NCI-H187 treated with DMSO at 0.1 percent for 48 hours (cell line): ENCODE measurements around the gene MPHOSPH9.
A peak's percentile ranks its signal among the peaks of the same experiment; 100 is the strongest.

Experiments used
- DNase-seq: peaks from one replicate; lab custom pipeline; 2025; lab: John Stamatoyannopoulos, UW

The MPHOSPH9 gene

DNA sequence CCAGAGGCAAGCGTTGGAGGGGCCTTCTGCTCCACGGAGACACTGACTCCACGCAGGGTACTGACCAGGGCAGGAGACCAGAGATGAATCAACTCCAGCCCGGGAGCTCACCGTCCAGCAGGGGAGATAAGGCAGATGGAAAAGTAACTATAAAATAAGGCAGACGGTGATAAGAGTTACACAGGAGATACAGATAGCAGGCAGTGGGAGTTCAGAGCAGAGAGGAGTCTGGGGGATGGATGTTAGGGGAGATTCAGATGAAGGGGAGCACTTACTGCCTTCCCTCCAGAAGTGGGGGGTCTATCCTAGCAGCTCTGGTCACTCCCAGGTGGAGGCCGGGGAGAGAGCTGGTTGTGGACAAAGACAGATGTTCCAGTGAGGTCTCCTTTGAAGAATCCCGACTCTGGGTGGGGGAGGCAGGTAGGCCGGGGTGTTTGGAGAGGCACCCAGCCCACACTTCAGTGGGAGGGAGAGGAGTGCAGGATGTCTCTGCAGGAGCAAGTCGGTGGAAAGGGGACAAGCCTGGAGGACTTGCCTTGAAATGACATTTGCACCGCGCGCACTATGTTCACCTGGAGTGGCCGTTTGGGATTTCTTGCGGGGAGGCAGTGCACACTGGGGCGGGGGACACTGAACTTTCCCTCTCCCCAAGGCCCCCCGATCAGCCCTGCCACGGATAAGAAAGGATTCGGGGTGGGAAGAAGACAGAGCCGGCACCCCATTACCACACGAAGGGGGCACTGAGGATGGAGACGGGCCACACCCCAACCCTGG lies 83.3 kb downstream of the MPHOSPH9 start:
- no peak for DNase-seq

DNA sequence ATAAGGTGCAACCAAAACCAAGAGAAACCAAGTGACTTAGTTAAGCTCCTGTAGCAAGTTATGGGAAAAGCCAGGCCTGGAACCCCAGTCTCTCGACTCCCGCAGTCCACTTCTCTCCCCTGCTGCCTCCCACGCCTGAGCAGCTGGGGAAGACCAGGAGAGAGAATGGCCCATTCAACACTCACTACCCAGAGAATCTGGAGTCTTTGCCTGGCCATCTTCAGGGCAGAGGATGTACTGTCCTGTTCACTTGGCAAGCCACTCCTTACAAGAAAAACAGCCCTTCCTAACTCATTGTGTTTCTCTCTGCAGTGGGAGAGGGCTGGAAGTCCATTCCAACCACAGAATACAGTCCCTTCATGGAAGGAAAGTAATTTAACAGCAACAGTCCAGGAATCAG lies 83.9 kb downstream of the MPHOSPH9 start:
- no peak for DNase-seq

DNA sequence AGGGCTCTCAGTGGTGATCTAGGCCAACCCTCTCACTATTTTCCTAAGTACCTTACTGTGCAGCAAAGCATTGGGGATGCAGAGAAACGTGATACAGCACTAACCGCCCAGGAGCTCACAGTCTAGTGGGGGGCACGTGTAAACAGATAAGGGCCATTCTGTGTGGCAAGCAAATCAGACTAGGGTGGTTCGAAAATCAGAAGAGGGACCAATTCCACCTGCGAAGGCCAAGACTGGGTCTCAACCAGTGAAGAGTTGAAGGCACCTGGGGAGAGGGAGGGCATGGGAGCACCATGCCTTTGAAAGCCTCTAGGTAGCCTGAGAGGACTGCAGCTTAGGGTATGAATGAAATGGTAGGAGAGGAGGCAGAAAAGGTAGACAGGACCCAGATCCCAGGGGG lies 84.3 kb downstream of the MPHOSPH9 start:
- DNase-seq: no peak

DNA sequence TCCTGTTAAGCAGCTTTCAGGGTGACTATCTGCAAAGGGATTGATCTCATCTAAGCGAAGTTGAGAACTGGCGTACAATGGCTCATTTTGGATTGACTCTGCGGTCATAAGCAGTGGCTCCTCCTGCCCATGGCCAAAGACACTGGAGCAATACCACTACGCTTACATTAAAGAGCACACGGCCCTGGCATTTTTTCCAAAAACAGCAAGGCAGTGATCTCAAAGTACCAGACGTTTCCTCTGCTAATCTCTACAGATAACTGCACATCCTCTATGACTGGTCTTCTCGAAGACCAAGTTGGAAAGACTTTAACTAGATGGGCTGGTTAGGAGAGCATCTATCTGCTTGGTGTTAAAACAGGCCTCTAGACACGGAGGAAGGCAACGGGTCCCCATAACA lies 84.7 kb downstream of the MPHOSPH9 start:
- DNase-seq: no peak

DNA sequence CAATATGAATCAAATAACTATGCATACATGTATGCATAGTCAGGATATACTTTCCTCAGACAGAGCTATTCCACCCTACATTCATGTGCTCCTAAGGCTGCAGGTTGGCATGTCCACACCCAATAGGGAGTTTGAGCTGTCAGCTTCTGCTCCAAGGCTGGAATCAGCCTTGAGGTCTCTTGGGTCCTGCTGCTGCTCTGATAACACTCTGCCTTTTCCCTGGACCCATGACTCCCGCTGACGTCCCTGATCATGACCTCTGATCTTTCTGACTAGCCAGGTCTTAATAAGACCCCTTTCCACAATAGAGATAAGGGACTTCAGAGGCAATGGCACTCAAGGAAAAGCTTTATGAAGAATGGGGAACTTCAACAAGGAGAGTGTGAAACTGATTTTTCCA lies 87.7 kb downstream of the MPHOSPH9 start:
- DNase-seq: no peak

DNA sequence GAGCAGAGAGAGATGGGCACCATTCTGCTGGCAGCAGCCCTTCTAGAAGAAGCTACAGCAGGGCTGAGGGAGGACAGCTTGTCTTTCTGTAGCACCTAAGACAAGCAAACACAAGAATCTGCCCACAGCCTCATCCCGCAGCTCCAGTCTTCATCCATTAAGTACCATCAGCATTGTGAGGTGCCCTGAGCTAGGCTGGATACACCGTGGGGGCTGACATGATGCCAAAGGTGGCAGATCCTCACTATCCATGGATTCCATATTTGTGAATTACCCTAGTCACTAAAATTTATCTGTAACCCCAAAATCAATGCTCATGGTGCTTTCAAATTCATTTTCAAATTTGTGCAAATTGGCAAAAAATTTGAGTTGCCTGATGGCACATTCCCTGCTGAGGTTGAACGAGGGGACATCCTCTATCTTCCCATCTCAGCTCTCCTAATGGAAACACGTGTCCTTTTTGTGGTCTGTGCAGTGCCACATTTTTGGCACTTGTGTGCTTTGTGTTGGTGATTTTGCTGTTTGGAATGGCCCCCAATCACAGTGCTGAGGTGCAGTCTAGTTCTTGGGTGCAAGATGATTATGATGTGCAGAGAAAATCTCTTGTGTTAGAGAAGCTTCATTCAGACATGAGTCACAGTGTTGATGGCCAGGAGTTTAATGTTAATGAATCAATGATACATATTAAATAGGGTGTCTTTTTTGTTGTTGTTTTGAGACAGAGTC lies 89.0 kb downstream of the MPHOSPH9 start:
- DNase-seq: no peak

DNA sequence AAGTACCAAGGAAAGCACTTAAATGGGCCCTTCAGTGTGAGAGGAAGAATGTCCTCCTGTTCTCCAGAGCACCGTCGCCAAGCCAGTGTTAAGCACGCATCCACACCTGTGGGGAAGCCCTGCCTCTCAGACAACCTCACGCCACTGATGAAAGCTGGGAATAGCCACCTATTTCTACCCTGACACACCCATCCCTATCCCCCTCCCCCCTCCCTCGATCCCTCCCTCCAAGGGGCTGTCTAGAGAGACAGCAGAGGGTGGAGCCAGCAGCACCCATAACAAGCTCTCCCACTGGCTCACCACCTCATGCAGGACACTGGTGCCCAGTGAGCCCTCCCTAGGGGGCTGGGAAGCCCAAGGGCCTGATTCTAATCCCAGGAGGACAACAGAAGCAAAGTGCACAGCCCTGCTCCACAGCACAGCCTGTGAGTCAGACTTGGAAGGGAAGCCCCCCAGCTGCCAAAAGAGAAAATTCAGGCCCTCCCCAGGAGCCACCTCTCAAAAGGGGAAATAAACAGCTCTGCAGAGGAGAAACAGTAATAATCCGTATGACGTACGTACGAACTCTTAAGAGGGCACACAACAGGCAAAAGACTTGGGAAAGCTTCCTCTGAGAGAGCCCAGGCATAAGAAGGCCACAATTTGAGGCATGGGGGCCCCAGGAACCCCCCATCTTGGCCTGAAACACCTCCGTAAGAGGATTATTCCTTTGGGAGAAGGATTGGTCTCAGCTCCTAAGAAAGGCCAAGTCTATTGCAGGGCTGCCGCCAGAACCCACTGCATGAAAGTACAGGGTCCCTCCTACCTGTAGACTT lies 89.8 kb downstream of the MPHOSPH9 start:
- DNase-seq: peak; percentile 83

DNA sequence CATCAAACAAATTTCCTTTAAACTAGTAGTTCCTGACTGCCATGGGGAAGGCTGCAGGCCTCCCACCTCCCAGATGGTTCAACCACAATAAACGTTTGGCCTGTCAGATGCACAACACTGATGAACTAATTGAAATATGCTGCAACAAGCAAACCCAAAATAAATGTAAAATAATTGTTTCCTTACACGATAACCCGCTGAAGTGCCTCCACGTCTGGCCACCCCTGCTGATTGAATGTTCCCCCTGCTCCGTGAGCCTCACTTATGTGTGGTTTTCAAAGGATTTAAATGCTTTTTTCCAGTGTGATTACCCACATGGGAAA lies 90.5 kb downstream of the MPHOSPH9 start:
- DNase-seq: no peak

DNA sequence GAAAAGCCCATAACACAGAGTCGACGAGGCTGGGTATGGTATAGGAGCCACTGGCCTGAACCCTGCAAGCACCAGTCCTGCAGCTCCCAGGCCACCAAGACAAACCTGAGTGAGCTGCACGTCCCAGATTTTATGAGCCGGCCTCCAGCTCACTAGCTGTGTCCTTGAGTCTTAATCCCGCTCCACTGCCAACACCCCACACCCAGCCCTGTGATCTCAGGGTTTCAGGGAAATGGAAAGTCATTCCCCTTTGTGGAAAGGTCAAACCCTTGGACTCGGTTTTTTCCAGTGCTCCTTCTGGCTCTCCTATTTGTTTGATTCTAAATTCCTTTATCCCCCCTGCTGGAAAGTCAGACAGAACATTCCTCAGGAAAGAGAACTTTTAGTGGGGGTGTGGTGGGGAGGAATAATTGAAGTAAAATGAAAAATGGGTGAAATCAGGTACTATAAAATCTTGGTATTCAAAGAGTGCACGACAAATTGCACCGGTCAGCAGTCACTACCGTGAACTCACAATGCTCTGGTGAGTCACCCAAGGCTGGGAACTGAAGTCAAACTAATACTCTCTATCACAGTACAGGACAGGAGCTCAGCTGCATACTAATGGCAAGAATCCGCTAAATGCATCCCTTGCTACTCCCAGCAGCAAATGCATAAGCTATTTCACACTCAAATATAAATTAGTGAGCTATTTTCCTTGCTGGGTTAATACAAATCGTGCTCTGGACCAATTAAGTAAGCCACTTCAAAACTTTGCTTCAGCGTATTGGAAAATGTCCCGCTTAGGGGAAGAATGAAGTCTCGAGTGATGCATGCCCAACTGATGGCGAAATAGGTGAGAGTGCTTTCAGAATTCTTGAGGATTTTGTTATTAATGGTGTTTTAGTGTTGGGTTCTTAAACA lies 91.1 kb downstream of the MPHOSPH9 start:
- no peak for DNase-seq

DNA sequence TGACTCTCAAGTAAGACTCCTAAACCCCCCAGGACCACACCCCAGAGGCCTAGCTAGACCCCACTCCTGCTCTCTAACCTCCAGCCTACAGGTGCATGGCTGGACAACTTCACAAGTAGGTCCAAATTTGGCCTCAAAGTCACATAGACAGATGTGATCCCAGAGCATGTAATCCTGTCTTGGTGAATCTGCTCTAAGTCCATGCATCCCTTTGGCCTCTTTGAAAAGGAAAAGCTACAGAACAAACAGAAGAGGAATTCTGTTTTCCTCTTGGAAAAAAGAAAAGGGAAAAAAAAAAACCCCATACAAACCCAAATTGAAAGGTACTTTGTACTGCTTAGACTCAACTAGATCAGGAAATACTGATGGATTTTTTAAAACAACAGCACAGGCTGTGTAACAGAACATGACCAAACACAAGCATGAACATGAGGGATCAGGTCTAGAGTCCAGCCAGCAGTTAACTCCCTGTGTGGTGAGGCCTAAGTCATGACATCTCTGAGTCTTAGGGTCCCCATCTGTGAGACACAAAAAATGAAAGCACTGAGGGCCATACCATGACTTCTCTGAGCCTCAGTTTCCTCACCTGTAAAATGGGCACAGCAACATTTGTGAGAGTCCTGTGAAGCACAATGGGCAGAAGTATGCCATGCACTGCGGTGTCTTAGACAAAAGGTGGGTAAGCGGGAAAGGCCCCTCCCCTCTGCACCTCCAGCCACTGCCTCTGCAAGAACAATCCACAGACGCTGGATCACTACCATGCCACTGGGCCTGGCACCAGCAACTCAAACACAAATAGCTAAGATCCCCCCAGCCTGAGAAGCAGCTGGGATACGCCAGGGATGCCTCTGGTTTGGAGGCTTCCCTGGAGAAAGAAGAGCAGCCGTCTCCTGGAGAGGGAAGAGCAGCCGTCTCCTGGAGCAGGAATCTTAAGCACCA lies 92.0 kb downstream of the MPHOSPH9 start:
- no peak for DNase-seq

DNA sequence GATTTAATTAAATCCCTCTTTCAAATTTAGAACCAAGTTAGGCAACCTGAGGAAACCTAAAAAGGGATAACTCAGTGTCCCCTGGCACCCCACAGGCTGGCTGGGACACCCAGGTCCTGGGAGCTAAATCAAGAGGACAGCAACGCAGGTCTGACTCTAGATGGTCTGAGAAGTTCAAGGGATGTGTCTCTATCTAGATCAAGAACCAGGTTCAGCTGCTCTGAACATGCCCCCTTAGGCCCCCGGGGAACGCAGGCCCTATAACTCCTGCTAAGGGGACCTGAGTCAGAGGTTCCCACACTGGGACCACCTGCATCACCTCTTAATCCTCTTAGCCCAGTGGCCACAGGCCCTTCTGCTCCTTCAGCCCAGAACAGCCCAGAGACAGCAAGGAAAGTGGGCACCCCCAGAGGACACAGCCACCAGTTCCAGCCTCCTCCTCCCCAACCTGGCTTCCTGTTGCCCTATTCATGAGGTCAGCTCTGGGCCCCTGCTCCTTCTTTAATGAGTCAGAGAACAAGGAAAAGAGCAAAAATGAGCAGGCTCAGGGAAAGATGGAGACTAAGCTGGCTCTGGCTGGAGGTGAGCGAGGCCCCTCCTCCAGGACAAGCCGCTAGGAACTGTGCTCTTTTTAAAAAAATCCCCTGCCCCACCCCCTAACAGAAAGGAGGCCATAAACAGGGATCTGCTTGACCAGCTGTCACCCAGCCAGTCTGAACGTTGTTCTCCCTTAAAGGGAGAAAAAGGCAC lies 92.8 kb downstream of the MPHOSPH9 start:
- no peak for DNase-seq

DNA sequence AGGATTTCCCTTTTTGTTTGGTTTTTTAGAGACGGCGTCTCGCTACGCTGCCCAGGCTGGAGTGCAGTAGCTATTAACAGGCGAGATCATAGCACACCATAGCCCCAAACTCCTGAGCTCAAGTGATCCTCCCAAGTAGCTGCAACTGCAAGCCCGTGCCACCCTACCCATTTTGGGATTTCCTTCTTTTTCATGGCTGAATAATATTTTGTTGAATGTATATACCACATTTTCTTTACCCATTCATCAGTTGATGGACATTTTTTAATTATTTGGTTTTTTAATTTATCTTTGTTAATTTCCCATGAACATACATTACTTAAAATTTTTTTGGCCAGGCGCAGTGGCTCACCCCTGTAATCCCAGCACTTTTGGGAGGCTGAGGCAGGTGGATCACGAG lies 97.3 kb downstream of the MPHOSPH9 start:
- DNase-seq: no peak

DNA sequence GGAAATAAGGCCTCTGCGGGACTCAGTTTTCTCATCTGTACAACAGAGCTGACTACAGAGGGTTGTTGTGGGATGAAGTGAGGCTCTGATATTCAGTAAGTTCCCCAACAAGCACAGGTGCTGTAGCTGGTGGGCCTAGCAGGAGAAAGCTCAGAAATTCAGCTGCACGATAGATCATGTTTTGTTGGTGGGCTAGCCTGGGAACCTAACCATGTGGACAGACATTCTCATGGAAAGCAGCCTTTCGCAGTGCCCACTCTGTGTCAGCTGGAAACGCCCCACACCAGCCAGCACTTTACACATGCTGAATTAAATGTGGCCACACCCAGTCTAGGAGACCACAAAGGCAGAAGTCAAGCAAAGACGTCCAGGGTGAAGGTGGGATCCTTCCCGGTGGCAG lies 98.1 kb downstream of the MPHOSPH9 start:
- no peak for DNase-seq

DNA sequence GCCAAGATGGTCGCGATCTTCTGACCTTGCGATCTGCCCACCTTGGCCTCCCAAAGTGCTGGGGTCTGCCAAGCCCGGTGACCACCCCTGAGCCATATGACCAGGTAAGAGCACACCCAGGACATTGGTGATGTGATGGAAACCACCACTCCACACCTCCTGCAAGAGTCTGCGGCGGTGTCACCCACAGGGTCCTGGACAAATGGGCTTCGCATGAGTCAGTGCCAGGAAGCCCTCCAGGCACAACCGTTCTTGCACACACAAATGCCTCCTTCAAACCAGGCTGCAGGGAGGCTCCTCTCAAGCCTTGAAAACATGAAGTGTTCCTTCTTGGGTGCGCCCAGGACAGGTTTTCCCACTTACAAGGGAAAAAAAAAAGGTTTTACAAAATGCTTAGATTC lies 98.7 kb downstream of the MPHOSPH9 start:
- DNase-seq: no peak

DNA sequence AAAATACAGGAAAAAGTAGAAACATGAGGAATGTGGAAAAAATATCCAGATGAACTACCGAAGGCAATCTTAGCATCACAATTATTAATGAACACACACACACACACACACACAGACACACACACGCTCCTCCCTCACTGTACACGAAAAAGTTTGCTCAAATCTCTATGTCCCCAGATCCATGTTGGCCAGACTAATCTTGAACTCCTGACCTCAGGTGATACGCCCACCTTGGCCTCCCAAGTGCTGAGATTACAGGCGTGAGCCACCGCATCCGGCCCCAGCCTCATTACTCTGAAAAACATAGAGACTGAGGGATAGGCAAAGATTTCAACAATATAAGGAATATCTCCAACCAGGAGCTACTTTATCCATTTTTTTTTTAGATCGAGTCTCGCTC lies 99.2 kb downstream of the MPHOSPH9 start:
- no peak for DNase-seq

DNA sequence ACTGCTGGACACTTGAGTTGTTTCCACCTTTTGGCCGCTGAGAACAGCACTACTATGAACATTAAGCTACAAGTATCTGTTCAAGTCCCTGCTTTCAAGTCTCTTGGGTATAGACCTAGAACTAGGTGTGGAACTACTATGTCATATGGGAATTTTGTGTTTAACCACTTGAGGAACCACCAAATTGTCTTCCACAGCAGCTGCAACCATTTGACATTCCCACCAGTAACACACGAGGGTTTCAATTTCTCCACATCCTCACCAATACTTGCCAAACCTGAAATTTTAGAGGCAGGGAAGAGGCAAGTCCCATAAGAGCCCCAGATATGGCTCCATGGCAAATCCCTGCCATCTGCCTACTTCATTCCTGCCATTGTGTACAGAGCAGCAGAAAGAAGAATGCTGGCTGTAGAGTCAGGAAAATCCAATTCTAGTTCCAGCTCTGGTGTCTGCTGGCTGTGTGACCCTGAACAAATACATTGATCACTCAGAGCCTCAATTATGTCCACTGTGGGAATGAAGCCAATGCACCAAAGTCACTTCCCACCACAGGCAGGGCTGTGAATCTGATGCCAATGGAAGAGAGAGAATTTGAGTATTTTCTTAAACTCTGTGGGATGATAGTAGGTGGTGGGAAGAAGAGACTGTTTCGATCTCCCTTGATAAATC lies 99.9 kb downstream of the MPHOSPH9 start:
- DNase-seq: no peak

DNA sequence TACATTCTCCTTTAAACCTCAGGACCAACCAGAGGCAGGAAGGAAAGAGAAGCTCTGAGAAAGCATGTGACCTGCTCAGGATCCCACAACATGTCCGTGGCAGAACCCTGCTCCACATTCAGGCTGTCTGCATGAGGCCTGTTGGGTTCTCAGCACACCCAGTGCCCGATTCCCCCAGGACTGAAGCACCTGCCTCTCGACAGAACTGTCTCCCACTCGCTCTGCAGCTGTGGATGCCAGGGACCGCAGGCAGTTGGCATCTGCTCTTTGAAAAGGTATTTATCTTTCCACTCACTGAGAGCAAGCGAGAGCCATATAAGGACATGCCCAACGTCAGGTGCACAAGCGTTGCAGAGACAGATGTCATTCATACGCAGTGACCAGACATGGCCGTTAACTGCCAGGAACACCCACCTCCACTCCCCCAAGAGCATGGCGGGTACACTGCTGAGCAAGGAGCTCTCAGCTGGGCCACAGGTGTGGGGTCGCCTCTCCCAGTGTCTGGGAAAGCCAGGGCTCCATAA lies 101.0 kb downstream of the MPHOSPH9 start:
- peak; percentile 97 for DNase-seq

DNA sequence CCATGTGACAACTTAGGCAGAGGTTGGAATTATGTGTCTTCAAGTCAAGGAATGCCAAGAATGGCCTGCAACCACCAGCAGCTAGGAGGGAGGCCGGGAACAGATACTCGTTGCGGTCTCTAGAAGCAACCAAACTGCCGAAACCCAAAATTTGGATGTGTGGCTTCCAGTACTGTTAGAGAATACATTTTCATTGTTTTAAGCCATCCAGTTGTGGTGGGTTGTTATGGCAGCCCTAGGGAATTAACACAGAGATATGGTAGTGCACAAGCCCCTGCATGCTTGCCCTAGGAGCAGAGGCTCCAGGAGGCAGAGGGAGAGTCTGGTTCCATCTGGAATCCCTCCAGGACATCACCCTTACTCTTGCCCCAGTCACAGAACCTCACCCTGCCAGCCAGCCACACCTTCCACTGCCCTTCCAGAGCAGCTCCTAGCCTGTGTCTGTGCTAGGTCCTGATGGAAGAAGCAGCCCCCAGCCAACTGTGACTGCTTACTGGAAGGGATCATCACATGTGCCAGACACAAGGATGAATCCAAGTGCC lies 101.6 kb downstream of the MPHOSPH9 start:
- no peak for DNase-seq

DNA sequence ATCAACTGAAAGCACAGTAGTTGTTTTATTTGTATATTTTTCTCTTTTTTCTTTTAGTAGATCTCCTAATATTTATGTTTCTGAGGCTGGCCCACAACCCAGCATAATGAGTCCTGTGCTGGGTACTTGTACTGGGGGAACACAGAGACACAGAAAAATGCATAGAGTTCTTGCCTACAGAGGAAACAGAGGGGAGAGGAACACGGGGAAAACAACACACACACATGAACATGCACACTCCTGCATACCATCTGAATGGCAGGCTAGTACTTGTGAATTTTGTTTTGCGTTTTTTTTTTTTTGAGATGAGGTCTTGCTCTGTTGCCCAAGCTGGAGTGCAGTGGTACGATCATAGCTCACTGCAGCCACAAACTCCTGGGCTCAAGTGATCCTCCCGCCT lies 103.3 kb downstream of the MPHOSPH9 start:
- no peak for DNase-seq
